Loucy (cell line): ENCODE data around the gene UNC5B.

Source experiments
- H2AFZ ChIP-seq: fragments of 200-600 bp; sonication (generic); 2 replicates; pipeline ENCODE4 v1.6.0; 2016; ENCODE audit warnings: antibody characterized with exemption, mild to moderate bottlenecking, low read length, moderate library complexity
- H3F3A ChIP-seq: fragments of 200-600 bp; 2 replicates; pipeline ENCODE4 v1.6.0; 2016; ENCODE audit warnings: antibody characterized with exemption, low read depth, mild to moderate bottlenecking
- H3K27me3 ChIP-seq: fragments of 200-600 bp; sonication (generic); 2 replicates; pipeline ENCODE4 v1.6.1; 2014; ENCODE audit warnings: low read length, mild to moderate bottlenecking; ENCODE audit not compliant: insufficient read depth, poor library complexity, severe bottlenecking
- H3K36me3 ChIP-seq: fragments of 200-600 bp; sonication (generic); 2 replicates; pipeline ENCODE4 v1.6.1; 2016; ENCODE audit warnings: low read length; ENCODE audit not compliant: insufficient read depth
- H3K4me1 ChIP-seq: fragments of 200-600 bp; sonication (generic); 2 replicates; pipeline ENCODE4 v1.5.1; 2014; ENCODE audit warnings: low read length, mild to moderate bottlenecking; ENCODE audit not compliant: insufficient read depth, poor library complexity, severe bottlenecking
- H3K4me2 ChIP-seq: fragments of 200-600 bp; sonication (generic); 2 replicates; pipeline ENCODE4 v1.6.0; 2014; ENCODE audit warnings: antibody characterized with exemption, low read length, low read depth, mild to moderate bottlenecking; ENCODE audit not compliant: poor library complexity, severe bottlenecking
- H3K4me3 ChIP-seq: fragments of 200-600 bp; sonication (generic); 2 replicates; pipeline ENCODE4 v1.5.1; 2014; ENCODE audit warnings: low read length, mild to moderate bottlenecking, mixed read lengths; ENCODE audit not compliant: poor library complexity, severe bottlenecking
- H3K79me2 ChIP-seq: fragments of 200-600 bp; sonication (generic); 2 replicates; pipeline ENCODE4 v1.6.1; 2014; ENCODE audit warnings: low read length; ENCODE audit not compliant: insufficient read depth
- H3K9ac ChIP-seq: fragments of 200-600 bp; sonication (generic); 2 replicates; pipeline ENCODE4 v1.6.0; 2014; ENCODE audit warnings: mild to moderate bottlenecking, low read depth, low read length, moderate library complexity; ENCODE audit not compliant: poor library complexity, severe bottlenecking
- H3K9me2 ChIP-seq: fragments of 200-600 bp; sonication (generic); replicated peaks from 2 replicates; pipeline ENCODE4 v1.6.1; 2016; ENCODE audit warnings: low read depth, low read length, mixed read lengths
- H3K9me3 ChIP-seq: fragments of 200-600 bp; sonication (generic); 2 replicates; pipeline ENCODE4 v1.6.1; 2014; ENCODE audit warnings: mild to moderate bottlenecking, antibody characterized with exemption, low read length, low read depth; ENCODE audit not compliant: insufficient read depth
- H4K20me1 ChIP-seq: fragments of 200-600 bp; sonication (generic); 2 replicates; pipeline ENCODE4 v1.6.0; 2014; ENCODE audit warnings: antibody characterized with exemption, low read length, mild to moderate bottlenecking; ENCODE audit not compliant: insufficient read depth, poor library complexity, severe bottlenecking
- CTCF ChIP-seq: fragments of 200-600 bp; sonication (generic); conservative IDR thresholded peaks from 2 replicates; pipeline ENCODE4 v1.5.1; 2014; ENCODE audit warnings: mild to moderate bottlenecking, antibody characterized with exemption, low read length
- EZH2phosphoT487 ChIP-seq: fragments of 200-600 bp; IDR thresholded peaks from 2 replicates; pipeline ENCODE4 v1.6.1; 2018; ENCODE audit warnings: antibody characterized with exemption, mild to moderate bottlenecking, moderate library complexity, borderline replicate concordance

Gene UNC5B

GRCh38 chr10:71280216-71280615 lies 67.8 kb downstream of the UNC5B start:
- Histone ChIP-seq H3K9me2 (no peaks in the 10 kb centered on the region), H3K4me3 (no peak overlapping the region), H3F3A (no peaks in the 10 kb centered on the region), H3K9ac (no peak overlapping the region), H3K36me3 (no peaks in the 10 kb centered on the region), H2AFZ (no peak overlapping the region), H3K9me3 (no peaks in the 10 kb centered on the region), H3K4me2 (no peak overlapping the region), H3K4me1 (peaks cover 3% of the 10 kb centered on the region), H3K27me3 (no peaks in the 10 kb centered on the region), H4K20me1 (no peaks in the 10 kb centered on the region), H3K79me2 (no peaks in the 10 kb centered on the region)
- no peak for TF ChIP-seq EZH2phosphoT487
- TF ChIP-seq CTCF: no peak

DNA sequence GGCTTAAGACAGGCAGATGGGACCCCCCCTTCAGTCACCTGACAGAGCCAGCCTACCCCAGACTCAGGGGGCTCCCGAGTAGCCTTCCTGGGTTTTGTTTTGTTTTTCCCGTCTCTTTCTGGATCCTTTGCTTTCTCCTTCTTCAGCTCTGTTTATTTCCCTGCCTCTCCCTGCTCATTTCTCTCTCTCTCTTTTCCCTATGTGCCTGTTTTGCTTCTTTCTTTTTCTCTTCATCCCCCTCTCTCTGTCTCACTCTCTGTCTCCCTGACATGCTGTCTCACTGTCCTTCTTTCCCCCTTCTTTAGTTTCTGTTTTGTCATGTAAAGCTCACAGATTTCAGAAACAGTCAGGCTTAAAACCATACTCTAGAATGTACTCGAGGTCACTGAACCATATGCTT lies 68.5 kb downstream of the UNC5B start:
- Histone ChIP-seq H4K20me1 (no peaks in the 10 kb centered on the region), H2AFZ (no peak overlapping the region), H3K9me3 (no peaks in the 10 kb centered on the region), H3K4me2 (no peak overlapping the region), H3K27me3 (no peaks in the 10 kb centered on the region), H3K9me2 (no peaks in the 10 kb centered on the region), H3F3A (no peaks in the 10 kb centered on the region), H3K4me1 (peaks cover 3% of the 10 kb centered on the region), H3K36me3 (no peaks in the 10 kb centered on the region), H3K4me3 (no peak overlapping the region), H3K9ac (no peak overlapping the region), H3K79me2 (no peaks in the 10 kb centered on the region)
- TF ChIP-seq CTCF (no peak), EZH2phosphoT487 (no peak)

GRCh38 chr10:71281646-71282322 lies 69.4 kb downstream of the UNC5B start:
- H3K27me3 ChIP-seq: no peaks in the 10 kb centered on the region
- H3K9me3 ChIP-seq: no peaks in the 10 kb centered on the region
- no peak overlapping the region for H2AFZ ChIP-seq

More at GRCh38 chr10:71281646-71282322, 69.4 kb downstream of the UNC5B start:
- Histone ChIP-seq H3K4me1 (peaks cover 3% of the 10 kb centered on the region), H3K79me2 (no peaks in the 10 kb centered on the region), H4K20me1 (no peaks in the 10 kb centered on the region), H3K36me3 (no peaks in the 10 kb centered on the region), H3K4me3 (no peak overlapping the region), H3F3A (no peaks in the 10 kb centered on the region), H3K4me2 (no peak overlapping the region), H3K9me2 (no peaks in the 10 kb centered on the region), H3K9ac (no peak overlapping the region)
- TF ChIP-seq CTCF: no peak
- no peak for TF ChIP-seq EZH2phosphoT487
